HG03095 (cell line): Measurements from ENCODE around the gene PRR15L.

ENCODE experiments used
- ATAC-seq: cut with Tn5 transposase; IDR thresholded peaks from one replicate; pipeline ENCODE4 v1.9.1; 2021; ENCODE audit warnings: moderate library complexity; ENCODE audit not compliant: unreplicated experiment

Gene PRR15L

DNA sequence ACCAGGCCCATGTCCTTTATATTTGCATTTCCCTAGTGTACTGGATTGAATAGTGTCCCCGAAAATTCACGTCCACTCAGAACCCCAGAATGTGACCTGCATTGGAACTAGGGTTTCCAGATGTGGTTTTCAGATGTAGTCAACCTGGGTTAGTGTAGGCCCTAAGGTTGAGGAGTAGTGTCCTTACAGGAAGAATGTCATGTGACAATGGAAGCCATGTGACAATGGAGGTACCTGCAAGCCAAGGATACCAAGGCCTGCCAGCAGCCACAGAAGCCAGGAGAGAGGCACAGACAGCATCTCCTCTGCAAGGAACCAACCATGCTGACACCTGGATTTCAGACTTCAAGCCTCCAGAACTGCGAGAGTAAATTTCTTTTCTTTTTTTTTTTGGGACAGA is 5.2 kb upstream of the PRR15L start:
- no peak for ATAC-seq

- no peak for ATAC-seq
Observed at GRCh38 chr17:47961406-47961805, 3.7 kb upstream of the PRR15L start.

- no peak for ATAC-seq
Observed at GRCh38 chr17:47959825-47960655, 2.4 kb upstream of the PRR15L start.

- no peak for ATAC-seq
Observed at GRCh38 chr17:47956791-47957590, 692 bp downstream of the PRR15L start.

DNA sequence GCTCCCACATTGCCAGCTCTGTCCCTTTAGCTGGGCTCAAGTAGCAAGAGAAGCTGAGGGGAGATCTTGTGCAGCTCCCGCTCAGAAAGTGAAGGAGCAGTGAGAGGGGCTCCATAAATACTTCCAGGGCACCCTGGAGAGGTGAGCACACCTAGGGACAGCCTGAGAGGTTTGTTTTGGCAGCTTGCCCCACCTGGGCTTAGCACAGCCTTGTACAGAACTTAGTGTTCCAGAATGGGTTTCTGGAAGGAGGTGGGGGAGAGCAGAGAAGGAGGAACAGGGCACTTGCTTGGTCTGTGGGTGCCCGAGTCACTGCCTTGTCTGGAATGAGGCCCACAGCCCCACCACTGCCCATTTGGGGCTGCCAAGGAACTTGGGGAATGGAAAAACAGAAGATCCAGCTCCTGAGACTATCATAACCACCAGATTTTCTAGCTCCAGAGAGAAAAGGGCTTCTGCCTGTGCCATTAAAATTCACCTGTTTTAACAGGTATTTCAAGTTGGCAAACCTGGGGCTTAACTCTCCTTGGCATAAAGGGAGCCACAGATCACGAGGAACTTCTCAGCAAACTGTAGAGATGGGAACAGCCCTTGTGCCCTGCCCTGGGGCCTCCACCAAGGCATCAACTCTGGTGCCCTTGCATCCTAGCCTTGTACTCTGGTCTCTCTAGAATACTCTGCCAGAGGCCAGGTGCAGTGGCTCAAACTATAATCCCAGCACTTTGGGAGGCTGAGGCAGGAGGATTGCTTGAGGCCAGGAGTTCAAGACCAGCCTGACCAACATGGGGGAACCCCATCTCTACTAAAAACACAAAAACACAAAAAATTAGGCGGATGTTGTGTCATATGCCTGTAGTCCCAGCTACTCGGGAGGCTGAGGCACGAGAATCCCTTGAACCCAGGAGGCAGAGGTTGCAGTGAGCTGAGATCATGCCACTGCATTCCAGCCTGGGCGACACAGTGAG is 1.9 kb downstream of the PRR15L start:
- no peak for ATAC-seq

DNA sequence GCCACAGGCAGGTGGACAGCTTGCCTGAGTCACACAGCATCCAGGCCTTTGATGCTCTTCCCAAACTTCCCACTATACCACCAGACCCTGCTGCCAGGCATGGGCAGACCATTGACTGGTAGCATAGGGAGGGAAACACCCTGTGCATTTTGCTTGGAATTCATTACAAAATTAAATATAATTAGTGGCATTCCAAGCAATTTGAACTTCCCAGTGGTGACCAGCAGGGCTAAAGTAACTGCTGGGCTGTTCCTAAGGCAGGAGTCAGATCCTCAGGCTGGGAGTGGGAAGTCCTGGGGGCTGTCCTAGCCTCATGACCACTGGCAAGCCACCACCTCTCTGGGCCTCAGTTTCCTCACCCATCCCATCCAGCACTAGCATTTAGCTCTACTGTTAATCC is 3.8 kb downstream of the PRR15L start:
- no peak for ATAC-seq

GRCh38 chr17:47952171-47953021 is 5.3 kb downstream of the PRR15L start:
- no peak for ATAC-seq

GRCh38 chr17:47950448-47950847 is 7.2 kb downstream of the PRR15L start:
- no peak for ATAC-seq

GRCh38 chr17:47949946-47950345 is 7.7 kb downstream of the PRR15L start:
- no peak for ATAC-seq

- ATAC-seq: peak; percentile 50
Observed at GRCh38 chr17:47949197-47949759, 8.4 kb downstream of the PRR15L start.

DNA sequence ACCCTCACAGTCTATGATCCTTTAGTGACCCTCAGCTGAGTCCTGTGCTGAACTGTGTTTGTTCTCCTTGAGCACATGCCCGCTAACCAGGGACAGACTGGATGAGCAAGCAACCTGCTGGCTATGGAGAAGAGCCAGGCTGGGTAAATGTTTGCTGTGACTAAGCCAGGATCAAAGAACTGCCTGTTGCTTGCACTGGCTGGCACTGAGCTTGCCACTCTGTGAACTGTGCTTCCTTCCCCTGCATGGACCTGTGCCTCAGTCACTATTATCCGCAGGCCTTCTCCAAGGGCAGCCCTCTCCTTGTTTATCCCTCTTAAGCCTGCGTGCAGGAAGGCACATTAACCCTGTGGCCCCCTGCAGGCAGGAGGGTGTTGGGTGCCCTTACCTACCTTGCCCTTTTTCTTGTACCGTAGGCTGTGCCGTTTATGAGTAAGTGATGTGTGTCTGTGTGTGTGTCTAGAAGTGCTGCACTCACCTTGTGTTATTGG is 8.9 kb downstream of the PRR15L start:
- ATAC-seq: no peak

DNA sequence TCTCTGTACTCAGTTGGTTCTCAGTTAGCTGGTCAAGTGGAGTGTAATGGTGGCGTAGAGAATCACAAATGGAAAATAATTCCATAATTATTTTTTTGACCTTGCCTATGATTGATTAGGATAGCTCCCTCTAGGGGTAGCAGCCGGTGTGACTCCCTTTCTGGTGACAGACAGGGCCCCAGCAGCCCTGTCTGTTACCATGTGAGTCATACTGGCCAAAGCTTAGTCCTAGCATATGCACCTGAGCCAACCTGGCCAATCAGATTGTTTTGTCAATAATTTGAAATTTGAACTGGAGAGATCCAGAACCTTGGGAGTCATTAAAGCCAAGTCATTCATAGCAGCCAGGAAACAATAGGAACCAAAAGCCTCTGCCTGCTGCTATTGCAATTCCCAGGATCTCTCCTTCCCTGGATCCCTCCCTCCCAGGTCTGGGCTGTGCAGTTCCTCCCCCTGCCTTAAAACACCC is 10.7 kb downstream of the PRR15L start:
- ATAC-seq: no peak

GRCh38 chr17:47946516-47946915 is 11.2 kb downstream of the PRR15L start:
- no peak for ATAC-seq

GRCh38 chr17:47945529-47946508 is 11.9 kb downstream of the PRR15L start:
- ATAC-seq: no peak

DNA sequence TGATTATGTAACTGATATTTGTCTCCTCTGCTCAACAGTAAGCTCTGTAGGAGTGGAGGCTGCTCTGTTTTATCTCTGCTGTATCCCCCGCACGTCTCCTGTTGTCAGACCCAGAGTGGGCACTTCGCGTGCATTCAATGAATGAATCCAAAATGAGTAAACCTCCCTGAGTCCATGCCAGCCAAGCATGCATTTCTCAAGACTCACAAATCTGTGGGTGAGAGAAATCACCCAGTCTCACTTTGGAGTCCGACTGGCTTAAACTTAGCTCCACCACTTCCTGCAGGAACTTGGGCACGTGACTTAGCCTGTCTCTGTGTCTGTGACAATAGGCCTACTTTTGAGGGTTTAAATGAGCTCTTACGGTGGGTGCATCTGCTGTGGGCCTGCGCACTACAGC is 12.6 kb downstream of the PRR15L start:
- no peak for ATAC-seq

DNA sequence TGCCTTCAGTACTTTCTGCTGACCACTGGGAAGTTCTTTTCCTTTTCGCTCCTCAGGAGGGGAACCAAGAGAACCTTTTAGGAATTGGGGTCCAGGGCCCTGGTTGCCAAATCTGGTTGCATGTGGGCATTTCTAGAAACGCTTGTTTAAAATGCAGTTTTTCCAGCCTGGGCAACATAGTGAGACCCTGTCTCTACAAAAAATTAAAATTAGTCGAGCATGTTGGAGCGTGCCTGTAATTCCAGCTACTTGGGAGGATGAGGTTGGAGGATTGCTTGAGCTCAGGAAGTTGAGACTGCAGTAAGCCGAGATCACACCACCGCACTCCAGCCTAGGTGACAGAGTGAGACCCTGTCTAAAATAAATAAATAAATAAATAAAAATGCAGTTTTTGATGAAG is 15.1 kb downstream of the PRR15L start:
- ATAC-seq: no peak

DNA sequence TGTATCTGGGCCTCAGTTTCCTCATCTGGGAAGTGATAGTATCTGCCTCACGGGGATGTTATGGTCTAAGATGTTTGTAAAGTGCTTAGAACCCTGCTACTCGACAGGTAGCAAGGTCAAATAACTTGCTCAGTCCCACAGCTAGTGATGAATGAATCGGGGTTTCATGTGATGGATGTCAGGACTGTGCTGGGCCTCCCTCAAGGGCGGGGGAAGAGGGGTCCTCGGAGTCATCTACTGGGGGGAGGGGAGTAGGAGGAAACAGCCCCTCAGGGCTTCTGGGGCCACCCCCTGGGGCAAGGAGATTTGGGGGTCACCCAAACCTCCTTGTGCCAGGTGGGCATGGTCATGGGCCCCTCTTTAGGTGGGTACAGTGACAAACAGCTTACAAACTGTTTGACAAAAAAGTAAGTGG is 15.6 kb downstream of the PRR15L start:
- ATAC-seq: no peak
